Stimulated activated CD8-positive, alpha-beta memory T cell treated with anti-CD3 and anti-CD28 coated beads, Interleukin-12 subunit alpha, Interleukin-12 subunit beta, amount 100 ng/mL, for 24 hours (primary cell): ENCODE measurements around the gene SIGLEC14.
"Not testable (repeated sequence)": the region's sequence is repeated elsewhere in the genome, so short reads cannot be mapped to it uniquely, and the experiment has no call there.

ENCODE experiments used
- DNase-seq: peaks from one replicate; pipeline ENCODE4 v3.0.0-alpha.2; 2020; ENCODE audit errors: extremely low read depth

Gene SIGLEC14

GRCh38 chr19:51668216-51668615 is 21.6 kb upstream of the SIGLEC14 start:
- no peak for DNase-seq

DNA sequence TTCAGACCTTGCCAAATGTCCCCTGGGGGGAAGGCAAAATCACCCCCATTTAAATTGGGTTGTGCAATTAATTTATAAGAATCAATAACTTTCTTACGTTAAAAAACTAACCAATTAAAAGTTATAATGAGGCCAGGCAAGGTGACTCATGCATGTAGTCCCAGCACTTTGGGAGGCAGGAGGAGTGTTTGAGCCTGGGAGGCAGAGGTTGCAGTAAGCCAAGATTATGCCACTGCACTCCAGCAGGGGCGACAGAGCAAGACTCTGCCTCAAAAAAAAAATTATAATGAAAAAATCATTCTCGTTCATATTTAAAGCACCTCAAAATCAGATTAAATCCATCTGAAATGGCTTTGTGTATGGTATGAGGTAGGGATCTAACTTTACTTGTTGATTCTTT is 18.4 kb upstream of the SIGLEC14 start:
- DNase-seq: no peak

DNA sequence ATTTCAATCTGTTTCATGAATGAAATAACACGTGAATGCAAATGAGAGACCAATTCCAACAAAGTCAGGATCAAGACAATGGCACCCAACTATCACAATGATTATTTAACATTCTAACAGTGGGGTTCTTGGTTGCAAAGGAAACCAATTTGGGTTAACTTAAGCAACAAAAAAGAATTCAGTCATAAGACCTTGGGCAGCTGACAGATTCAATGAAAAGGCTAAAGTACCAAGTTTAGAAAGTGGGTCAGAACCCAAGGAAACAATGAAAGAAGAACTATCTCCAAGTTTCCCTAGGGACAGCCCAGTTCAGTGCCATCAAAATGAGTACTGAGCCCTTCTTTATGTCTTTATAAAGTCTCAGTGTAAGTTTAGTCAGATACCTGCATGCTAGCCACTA is 17.5 kb upstream of the SIGLEC14 start:
- DNase-seq: no peak

DNA sequence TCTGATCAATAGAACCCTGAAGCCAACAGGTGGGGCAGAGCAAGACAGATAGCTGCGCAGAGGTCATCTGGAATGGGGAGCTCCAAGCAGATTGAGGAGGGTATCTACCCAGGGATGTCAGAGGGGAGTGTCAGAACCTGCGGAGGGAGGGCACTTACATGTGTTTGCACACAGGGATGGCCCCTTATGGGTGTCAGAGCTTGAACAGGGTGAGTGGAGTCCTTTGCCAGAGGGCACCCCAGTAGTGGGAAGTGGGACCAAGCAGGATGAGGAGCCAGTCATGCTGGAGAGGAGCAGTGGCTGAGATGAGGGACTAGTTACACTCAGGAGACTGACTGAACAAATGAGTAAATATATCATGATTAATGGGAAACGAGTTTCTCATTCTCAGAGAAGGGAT is 17.0 kb upstream of the SIGLEC14 start:
- DNase-seq: no peak

DNA sequence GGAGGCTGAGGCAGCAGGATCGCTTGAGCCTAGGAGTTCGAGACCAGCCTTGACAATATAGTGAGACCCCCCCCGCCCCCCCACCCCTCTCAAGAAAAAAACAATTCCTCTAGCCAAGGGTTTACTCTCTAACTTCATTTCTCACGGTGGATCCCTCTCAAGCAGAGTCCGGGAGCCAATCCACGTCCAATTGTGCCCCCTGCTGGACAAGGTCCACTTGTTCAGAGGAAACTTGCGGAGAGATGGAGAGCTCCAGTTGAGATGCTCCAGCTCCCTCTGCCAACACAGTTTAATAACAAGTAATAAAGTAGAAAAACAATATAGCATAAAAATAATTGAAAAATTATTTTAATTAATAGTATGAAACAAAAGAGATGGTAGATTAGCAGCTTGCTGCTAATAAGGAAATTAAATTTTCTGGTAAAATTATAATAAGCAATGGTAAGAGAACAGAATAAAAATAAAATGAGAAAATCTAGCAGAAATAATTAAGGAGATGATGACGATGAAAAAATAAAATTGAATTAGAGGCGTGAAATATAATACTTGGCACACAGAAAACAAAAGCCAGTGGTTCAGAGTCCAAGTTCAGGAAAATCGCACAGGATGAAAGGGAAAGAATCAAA is 14.5 kb upstream of the SIGLEC14 start:
- DNase-seq: peak; percentile 16

DNA sequence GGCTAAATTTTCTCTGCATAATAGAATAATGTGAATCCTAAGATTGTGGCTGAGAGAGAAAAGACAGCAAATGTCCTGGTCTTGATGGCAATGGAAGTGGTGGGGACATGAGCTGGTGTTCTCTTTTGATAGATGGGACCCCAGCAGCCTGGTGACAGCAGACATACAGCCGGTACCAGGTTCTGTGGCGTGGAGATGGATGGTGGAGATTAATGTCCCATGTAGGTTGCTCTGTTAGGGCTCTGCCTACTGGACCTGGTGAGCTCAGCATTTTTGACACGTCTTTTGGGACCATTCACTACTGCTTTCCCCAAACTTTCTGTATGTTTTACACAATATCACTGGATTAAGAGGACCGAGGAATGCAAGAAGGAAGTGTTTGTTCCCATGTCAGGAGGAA is 8.2 kb upstream of the SIGLEC14 start:
- no peak for DNase-seq

- DNase-seq: no peak
Observed at GRCh38 chr19:51653162-51653561, 6.5 kb upstream of the SIGLEC14 start.

GRCh38 chr19:51652266-51652665 is 5.6 kb upstream of the SIGLEC14 start:
- no peak for DNase-seq

DNA sequence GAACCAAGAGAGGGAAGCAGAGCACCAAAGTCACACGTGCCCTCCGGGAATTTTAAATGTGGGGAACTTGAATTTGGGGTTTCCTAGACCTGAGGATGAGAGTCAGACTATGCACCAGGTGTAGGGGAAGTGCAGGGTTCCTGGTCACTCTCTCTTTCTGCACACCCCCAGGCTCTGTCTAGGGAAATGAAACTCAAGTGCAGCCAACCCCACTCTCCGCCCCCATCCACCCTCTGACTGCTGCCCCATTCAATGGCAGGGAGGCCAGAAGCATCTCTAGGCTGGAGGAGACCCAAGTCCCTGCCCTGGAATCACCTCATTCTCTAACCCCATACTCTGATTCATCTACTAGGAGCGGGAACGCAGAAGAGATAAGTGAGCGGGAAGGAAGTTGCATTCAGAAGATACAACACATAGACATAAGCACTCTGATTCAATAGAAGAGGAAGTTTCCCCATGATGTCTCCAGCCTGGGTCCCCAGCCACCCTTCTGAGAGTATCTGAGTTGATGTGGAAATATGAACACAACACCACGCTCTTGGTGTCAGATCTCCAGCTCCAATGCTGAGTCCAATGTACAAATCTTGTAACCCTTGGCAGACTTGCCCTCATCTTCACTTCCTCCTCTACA is 4.7 kb upstream of the SIGLEC14 start:
- DNase-seq: no peak

GRCh38 chr19:51647318-51647717 is 693 bp upstream of the SIGLEC14 start:
- no peak for DNase-seq

- DNase-seq: no peak
Observed at GRCh38 chr19:51644636-51645271, 1.9 kb downstream of the SIGLEC14 start.

- no peak for DNase-seq
Observed at GRCh38 chr19:51641648-51642047, 5.0 kb downstream of the SIGLEC14 start.

- no peak for DNase-seq
Observed at GRCh38 chr19:51640386-51640785, 6.2 kb downstream of the SIGLEC14 start.

DNA sequence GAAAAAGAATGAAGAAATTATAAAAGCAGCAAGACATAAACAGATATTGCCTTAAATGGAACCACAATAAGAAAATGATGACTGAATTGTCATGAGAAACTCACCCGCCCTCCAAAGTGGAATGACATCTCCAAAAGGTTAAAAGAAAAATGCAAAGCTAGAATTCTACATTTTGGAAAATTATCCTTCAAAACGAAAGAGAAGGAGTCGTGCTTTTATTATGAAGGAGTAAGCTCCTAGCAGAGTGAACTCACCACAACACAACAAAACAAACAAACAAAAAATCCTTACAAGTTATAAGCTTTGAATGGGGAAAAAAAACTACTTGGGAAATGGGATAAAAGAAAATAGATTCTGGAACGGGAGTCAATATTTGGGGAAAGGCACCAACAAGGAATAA is 6.7 kb downstream of the SIGLEC14 start:
- no peak for DNase-seq

GRCh38 chr19:51637362-51637978 is 9.2 kb downstream of the SIGLEC14 start:
- no peak for DNase-seq

- DNase-seq: no peak
Observed at GRCh38 chr19:51632126-51632525, 14.5 kb downstream of the SIGLEC14 start.

GRCh38 chr19:51630315-51630714 is 16.3 kb downstream of the SIGLEC14 start, which contains the start of gene SIGLEC5:
SIGLEC5 (minus strand) TSS chr19:51630401; CDS start chr19:51630335, 66 bp downstream.
- not testable (repeated sequence) for DNase-seq

GRCh38 chr19:51628153-51628939 is 18.3 kb downstream of the SIGLEC14 start:
- DNase-seq: no peak

DNA sequence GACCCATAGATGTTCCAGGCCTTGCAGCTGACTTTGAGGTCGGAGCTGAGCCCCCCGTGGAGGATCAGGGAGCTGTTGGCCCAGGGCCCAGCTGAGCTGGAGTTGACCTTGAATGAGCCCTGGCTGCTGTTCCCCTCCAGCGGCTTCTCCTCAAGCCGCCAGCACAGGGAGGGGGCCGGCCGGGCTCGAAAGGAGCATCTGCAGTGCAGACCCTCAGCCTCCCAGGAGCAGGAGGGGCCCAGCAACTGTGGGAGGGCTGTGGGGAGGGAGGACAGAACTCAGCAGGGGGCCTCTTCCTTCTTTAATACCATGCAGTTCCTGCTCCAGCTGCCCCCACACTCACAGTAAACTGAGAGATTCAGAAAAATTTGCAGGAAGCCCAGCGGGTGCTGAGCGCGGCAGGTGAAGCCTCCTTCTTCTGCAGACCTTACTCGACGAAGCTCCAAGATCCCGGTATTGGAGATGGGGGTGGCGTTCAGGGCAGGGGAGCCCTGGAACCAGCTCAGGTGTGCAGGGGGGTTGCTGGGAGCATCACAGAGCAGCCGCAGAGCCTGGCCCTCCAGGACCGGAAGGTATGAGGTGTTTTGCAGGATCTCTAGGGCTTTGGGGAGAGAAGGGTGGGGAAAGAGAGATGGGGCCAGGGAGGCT is 19.0 kb downstream of the SIGLEC14 start:
- no peak for DNase-seq

- DNase-seq: no peak
Observed at GRCh38 chr19:51626675-51627074, 19.9 kb downstream of the SIGLEC14 start.

DNA sequence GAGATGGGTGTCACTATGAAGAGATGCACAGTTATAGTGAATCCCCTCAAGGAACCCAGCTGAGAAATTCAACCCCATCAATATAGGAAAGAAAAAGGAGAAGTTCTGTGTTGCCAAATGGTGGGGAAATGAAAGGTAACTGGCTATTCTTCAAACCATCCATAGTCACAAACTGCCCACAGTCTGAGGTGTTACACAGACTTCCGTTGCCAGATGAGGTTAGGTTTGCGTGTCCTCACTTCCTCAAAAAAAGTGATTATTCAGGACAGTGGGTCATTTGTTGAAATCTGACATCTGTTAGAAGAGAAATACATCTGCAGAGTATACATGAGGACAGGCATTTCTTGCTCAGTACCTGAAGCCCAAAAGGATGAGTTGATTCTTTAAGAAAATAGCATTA is 25.4 kb downstream of the SIGLEC14 start:
- DNase-seq: no peak
